ENCODE measurements around the gene ZC3H18.

ZC3H18 gene

DNA sequence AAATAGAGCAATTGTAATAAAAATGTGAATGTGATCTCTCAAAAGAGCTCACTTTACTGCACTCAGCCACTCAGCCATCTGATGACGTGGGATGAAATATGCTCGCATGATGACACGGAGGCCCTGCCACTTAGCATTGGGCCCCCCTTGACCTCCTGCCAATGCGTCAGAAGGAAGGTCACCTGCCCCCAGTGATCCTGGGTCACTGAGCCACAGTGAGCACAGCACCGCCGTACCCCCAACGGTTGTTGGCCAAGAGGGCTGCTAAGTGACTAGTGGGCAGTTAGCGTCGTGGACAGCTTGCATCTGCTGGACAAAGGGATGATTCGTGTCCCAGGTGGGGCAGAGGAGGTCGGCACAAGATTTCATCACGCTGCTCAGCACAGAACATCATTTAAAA, 22.9 kb downstream of the ZC3H18 start:
- no peaks in the 10 kb centered on the region for H3K27me3 ChIP-seq
- TF ChIP-seq, protein P1, sequence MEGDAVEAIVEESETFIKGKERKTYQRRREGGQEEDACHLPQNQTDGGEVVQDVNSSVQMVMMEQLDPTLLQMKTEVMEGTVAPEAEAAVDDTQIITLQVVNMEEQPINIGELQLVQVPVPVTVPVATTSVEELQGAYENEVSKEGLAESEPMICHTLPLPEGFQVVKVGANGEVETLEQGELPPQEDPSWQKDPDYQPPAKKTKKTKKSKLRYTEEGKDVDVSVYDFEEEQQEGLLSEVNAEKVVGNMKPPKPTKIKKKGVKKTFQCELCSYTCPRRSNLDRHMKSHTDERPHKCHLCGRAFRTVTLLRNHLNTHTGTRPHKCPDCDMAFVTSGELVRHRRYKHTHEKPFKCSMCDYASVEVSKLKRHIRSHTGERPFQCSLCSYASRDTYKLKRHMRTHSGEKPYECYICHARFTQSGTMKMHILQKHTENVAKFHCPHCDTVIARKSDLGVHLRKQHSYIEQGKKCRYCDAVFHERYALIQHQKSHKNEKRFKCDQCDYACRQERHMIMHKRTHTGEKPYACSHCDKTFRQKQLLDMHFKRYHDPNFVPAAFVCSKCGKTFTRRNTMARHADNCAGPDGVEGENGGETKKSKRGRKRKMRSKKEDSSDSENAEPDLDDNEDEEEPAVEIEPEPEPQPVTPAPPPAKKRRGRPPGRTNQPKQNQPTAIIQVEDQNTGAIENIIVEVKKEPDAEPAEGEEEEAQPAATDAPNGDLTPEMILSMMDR (IDR thresholded peaks at IDR 0.05) = no peak
- no peak for DNase-seq
- H3K4me1 ChIP-seq = no peaks in the 10 kb centered on the region
- H3K9me3 ChIP-seq = no peaks in the 10 kb centered on the region
- intact Hi-C loops (cut with DNase I; ENCODE audit: low total_unique reads) = no loop called here
- H3K4me3 ChIP-seq = no peak overlapping the region
- peaks cover 12 to 61% (median 31%) of the 10 kb centered on the region in 3 donors for H3K36me3 ChIP-seq
- H3K27ac ChIP-seq = no peak overlapping the region

DNA sequence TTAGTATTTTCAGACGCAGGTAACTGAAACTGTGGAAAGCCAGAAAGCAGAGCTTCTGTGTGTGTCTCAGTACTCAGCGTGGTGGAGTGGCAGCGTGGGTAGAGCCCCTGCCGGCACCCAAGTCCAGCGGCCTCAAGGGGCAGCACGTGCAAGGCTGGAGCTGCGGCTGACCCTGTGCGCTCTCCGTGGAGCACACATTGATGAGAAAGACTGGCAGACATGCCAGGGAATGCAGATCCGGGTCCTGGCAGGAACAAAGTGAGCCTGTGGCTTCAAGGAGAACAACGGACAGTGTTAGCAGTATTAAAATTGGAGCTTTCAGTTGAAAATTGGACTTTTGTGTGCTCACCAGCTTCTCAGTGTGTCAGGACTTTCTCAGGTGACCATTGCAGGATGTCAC, 23.3 kb downstream of the ZC3H18 start:
- intact Hi-C loops (cut with DNase I; ENCODE audit: low total_unique reads) = no loop called here
- no peak for DNase-seq
- Histone ChIP-seq H3K27me3 (no peaks in the 10 kb centered on the region), H3K4me3 (no peak overlapping the region), H3K27ac (no peak overlapping the region), H3K9me3 (no peaks in the 10 kb centered on the region), H3K4me1 (no peaks in the 10 kb centered on the region), H3K36me3 (peaks cover 13 to 61% (median 31%) of the 10 kb centered on the region in 3 donors)
- TF ChIP-seq, protein P1 (IDR thresholded peaks at IDR 0.05) = no peak

DNA sequence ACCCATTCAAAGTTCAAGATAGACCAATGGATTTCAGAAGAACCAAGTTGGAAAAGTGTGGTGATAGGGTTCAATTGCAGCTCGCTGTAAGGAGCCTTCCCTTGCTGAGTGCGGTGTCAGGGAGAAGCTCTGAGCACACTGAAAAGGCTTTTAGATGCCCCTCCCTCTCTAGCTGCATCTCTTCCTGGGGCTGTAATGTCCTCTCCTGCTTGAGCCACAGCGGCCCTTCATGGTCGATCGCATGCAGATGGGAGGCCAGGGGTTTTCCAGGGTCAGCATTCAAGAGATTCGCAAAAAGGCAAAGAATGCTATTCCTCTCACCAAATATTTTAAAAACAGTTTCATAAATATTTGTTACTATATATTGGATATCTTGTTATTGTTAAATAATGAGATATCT, 23.7 kb downstream of the ZC3H18 start:
- TF ChIP-seq, protein P1 (IDR thresholded peaks at IDR 0.05) = no peak
- no peak for DNase-seq
- Histone ChIP-seq H3K27ac (no peak overlapping the region), H3K9me3 (no peaks in the 10 kb centered on the region), H3K36me3 (peaks cover 17 to 61% (median 31%) of the 10 kb centered on the region in 3 donors), H3K4me1 (no peaks in the 10 kb centered on the region), H3K27me3 (no peaks in the 10 kb centered on the region), H3K4me3 (no peak overlapping the region)
- intact Hi-C loops (cut with DNase I; ENCODE audit: low total_unique reads) = no loop called here

DNA sequence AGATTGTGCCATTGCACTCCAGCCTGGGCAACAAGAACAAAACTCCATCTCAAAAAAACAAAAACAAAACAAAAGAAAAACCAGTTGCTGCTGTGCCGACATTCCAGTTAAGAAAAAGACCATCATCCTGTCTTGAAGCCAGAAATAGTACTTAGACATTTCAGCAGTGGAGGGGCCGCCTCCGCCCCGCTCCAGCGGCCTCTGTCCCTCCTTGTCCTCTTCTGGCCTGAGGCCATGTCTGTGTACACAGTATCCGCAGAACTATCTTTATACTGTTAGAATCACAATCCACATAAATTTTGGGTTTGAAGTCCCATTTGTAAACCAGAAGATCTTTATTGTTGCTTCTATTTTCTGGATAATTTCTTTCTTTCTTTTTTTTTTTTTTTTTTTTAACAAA, 24.9 kb downstream of the ZC3H18 start:
- Histone ChIP-seq H3K4me1 (no peaks in the 10 kb centered on the region), H3K27ac (no peak overlapping the region), H3K27me3 (no peaks in the 10 kb centered on the region), H3K36me3 (peaks cover 19 to 61% (median 31%) of the 10 kb centered on the region in 3 donors), H3K9me3 (no peaks in the 10 kb centered on the region), H3K4me3 (no peak overlapping the region)
- TF ChIP-seq, protein P1 (IDR thresholded peaks at IDR 0.05) = no peak
- no peak for DNase-seq
- intact Hi-C loops (cut with DNase I; ENCODE audit: low total_unique reads) = no loop called here

DNA sequence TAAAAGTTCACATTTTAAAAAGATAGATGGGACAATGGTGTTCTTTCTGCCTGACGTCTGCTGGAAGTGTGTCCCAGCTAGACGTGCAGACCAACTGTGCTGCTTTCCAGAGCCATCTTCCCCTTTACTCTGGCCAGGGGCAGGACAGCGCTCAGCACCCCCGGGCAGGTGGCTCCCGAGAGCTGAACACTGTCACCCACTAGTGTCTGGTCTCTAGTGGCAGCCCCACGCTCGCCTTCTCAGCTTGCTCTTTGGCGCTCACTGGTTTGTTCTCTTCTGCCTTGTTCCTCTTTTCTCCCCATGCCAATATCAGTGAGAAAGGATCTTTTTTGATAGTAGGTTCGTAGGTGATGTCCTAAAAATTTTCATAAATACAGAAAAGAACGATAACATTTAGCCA, 25.7 kb downstream of the ZC3H18 start:
- H3K9me3 ChIP-seq = no peaks in the 10 kb centered on the region
- no peak for DNase-seq
- intact Hi-C loops (cut with DNase I; ENCODE audit: low total_unique reads) = no loop called here
- no peak overlapping the region for H3K4me3 ChIP-seq
- no peaks in the 10 kb centered on the region for H3K4me1 ChIP-seq
- H3K27me3 ChIP-seq = no peaks in the 10 kb centered on the region
- TF ChIP-seq, protein P1 (IDR thresholded peaks at IDR 0.05) = no peak
- H3K36me3 ChIP-seq = peaks cover 26 to 61% (median 36%) of the 10 kb centered on the region in 3 donors
- H3K27ac ChIP-seq = no peak overlapping the region

DNA sequence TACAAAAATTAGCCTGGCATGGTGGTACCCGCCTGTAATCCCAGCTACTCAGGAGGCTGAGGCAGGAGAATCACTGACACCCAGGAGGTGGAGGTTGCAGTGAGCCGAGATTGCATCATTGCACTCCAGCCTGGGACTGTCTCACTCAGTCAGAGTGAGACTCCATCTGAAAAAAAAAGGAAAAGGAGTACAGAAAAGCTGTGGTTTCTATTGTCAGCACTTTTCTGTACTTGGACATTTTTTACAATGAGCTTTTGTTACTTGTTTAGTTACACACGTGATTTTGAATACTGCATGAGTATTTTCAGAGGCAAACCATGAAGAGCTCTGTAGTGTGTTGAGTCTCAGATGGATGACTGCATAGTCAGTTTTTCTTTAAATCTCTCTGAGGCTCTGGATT, 26.3 kb downstream of the ZC3H18 start:
- intact Hi-C loops (cut with DNase I; ENCODE audit: low total_unique reads) = no loop called here
- H3K27me3 ChIP-seq = no peaks in the 10 kb centered on the region
- no peaks in the 10 kb centered on the region for H3K4me1 ChIP-seq
- no peak for DNase-seq
- H3K36me3 ChIP-seq = peaks cover 32 to 63% (median 42%) of the 10 kb centered on the region in 3 donors
- H3K9me3 ChIP-seq = no peaks in the 10 kb centered on the region
- H3K4me3 ChIP-seq = no peak overlapping the region
- TF ChIP-seq, protein P1 (IDR thresholded peaks at IDR 0.05) = no peak
- no peak overlapping the region for H3K27ac ChIP-seq
